ENCODE data around the gene RAPGEF1. TPM values are rescaled to one million over a fixed set of nuclear protein-coding genes. Genes with fewer than 3 reads are reported as not detected.
A peak's percentile ranks its signal among the peaks of the same experiment; 100 is the strongest.

RAPGEF1 gene
- total and polyA plus RNA-seq, 12 donors: 14.5 to 136 (median 49.1) TPM

- Histone ChIP-seq H3K9me3 (replicated peaks in 1 of 3) (no peaks in the 10 kb centered on the region), H3K4me1 (replicated peaks in 1 of 2) (peaks cover 0 to 6% of the 10 kb centered on the region in 2 donors), H3K36me3 (replicated peaks in 1 of 2) (peaks cover 0 to 38% of the 10 kb centered on the region in 2 donors), H3K27me3 (no peaks in the 10 kb centered on the region), H3K4me3 (no peak overlapping the region), H3K27ac (no peak overlapping the region)
- no peak for DNase-seq
- WGBS, 4 donors: 81 to 96% (median 90%) methylated on average over 7 to 9 of the region's 9 CpGs
- TF ChIP-seq, protein P1, sequence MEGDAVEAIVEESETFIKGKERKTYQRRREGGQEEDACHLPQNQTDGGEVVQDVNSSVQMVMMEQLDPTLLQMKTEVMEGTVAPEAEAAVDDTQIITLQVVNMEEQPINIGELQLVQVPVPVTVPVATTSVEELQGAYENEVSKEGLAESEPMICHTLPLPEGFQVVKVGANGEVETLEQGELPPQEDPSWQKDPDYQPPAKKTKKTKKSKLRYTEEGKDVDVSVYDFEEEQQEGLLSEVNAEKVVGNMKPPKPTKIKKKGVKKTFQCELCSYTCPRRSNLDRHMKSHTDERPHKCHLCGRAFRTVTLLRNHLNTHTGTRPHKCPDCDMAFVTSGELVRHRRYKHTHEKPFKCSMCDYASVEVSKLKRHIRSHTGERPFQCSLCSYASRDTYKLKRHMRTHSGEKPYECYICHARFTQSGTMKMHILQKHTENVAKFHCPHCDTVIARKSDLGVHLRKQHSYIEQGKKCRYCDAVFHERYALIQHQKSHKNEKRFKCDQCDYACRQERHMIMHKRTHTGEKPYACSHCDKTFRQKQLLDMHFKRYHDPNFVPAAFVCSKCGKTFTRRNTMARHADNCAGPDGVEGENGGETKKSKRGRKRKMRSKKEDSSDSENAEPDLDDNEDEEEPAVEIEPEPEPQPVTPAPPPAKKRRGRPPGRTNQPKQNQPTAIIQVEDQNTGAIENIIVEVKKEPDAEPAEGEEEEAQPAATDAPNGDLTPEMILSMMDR (IDR thresholded peaks at IDR 0.05): no peak
- TF ChIP-seq POLR2A (IDR thresholded peaks at IDR 0.05): no peak
- intact Hi-C loops (cut with DNase I): no loop called here
Observed at GRCh38 chr9:131603199-131603598, 136.7 kb downstream of the RAPGEF1 start.

DNA sequence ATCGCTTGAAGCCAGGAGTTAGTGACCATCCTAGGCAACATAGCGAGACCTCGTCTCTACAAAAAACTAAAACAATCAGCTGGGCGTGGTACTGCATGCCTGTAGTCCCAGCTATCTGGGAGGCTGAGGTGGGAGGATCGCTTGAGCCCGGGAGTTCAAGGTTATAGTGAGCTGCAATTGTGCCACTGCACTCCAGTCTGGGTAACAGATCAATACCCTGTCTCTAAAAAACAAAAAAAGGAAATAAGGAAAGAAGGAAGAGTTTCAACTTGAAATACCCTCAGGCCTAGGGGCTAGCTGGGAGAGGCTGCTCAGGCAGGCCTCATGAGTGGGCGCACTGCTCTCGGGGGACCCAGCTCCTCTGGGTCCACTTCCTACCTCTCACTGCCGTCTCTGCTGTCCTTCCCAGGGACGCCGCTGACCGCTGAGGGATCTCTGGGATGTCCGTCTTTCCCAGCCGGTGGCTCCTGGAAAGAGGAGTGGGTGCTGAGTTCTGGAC is 138.1 kb downstream of the RAPGEF1 start:
- no peaks in the 10 kb centered on the region for H3K4me1 ChIP-seq (replicated peaks in 1 of 2)
- no peak overlapping the region for H3K4me3 ChIP-seq
- peaks cover 0 to 50% of the 10 kb centered on the region in 2 donors for H3K36me3 ChIP-seq (replicated peaks in 1 of 2)

GRCh38 chr9:131598121-131598520 is 141.8 kb downstream of the RAPGEF1 start:
- peaks cover 0 to 68% of the 10 kb centered on the region in 2 donors for H3K36me3 ChIP-seq (replicated peaks in 1 of 2)
- 74 to 80% (median 76%) methylated on average over 8 to 17 of the region's 17 CpGs for WGBS, 4 donors
- peak overlapping the region in 2 of 5 donors; percentile 61 to 64 for H3K27ac ChIP-seq
- H3K9me3 ChIP-seq (replicated peaks in 1 of 3): no peaks in the 10 kb centered on the region
- no peaks in the 10 kb centered on the region for H3K4me1 ChIP-seq (replicated peaks in 1 of 2)
- DNase-seq: peak in 6 of 7 donors; percentile 47 to 82 (median 64)
- H3K27me3 ChIP-seq: no peaks in the 10 kb centered on the region
- no peak overlapping the region for H3K4me3 ChIP-seq
- intact Hi-C loops (cut with DNase I): no loop called here
- TF ChIP-seq, protein P1 (IDR thresholded peaks at IDR 0.05): no peak

More for the DNA sequence above, 138.1 kb downstream of the RAPGEF1 start:
- DNase-seq: no peak
- Histone ChIP-seq H3K27ac (no peak overlapping the region), H3K9me3 (replicated peaks in 1 of 3) (no peaks in the 10 kb centered on the region), H3K27me3 (no peaks in the 10 kb centered on the region)
- WGBS, 4 donors: 93 to 95% (median 93%) methylated on average over 9 to 14 of the region's 14 CpGs
- TF ChIP-seq, protein P1 (IDR thresholded peaks at IDR 0.05): no peak
- TF ChIP-seq POLR2A (IDR thresholded peaks at IDR 0.05): no peak
- intact Hi-C loops (cut with DNase I): no loop called here

GRCh38 chr9:131597246-131597645 is 142.6 kb downstream of the RAPGEF1 start:
- intact Hi-C loops (cut with DNase I): no loop called here
- Histone ChIP-seq H3K9me3 (replicated peaks in 1 of 3) (no peaks in the 10 kb centered on the region), H3K4me3 (no peak overlapping the region), H3K4me1 (replicated peaks in 1 of 2) (no peaks in the 10 kb centered on the region), H3K36me3 (replicated peaks in 1 of 2) (peaks cover 0 to 68% of the 10 kb centered on the region in 2 donors), H3K27ac (no peak overlapping the region), H3K27me3 (no peaks in the 10 kb centered on the region)
- TF ChIP-seq POLR2A (IDR thresholded peaks at IDR 0.05): no peak
- TF ChIP-seq, protein P1 (IDR thresholded peaks at IDR 0.05): no peak
- 61 to 95% (median 92%) methylated on average over 2 to 7 of the region's 7 CpGs for WGBS, 4 donors
- DNase-seq: no peak
